H4 (cell line): Measurements from ENCODE around the gene KIF19. TPM values are rescaled to one million over a fixed set of nuclear protein-coding genes. Genes with fewer than 3 reads are reported as not detected.
"Not testable (repeated sequence)": the region's sequence is repeated elsewhere in the genome, so short reads cannot be mapped to it uniquely, and the experiment has no call there.

ENCODE experiments used
- DNase-seq: peaks from one replicate; pipeline ENCODE4 v3.0.0-alpha.2; 2015; ENCODE audit warnings: low spot score
- total RNA-seq: library from RNA; depleted of rRNA; stranded (reverse); fragments of >200 nt; shearing (Covaris generic); gene quantifications from 2 replicates; pipeline ENCODE4 v1.2.3, GENCODE V29; 2014; rRNA removed

KIF19 gene
- total RNA-seq, 1 experiment from 2014 or later: not detected

DNA sequence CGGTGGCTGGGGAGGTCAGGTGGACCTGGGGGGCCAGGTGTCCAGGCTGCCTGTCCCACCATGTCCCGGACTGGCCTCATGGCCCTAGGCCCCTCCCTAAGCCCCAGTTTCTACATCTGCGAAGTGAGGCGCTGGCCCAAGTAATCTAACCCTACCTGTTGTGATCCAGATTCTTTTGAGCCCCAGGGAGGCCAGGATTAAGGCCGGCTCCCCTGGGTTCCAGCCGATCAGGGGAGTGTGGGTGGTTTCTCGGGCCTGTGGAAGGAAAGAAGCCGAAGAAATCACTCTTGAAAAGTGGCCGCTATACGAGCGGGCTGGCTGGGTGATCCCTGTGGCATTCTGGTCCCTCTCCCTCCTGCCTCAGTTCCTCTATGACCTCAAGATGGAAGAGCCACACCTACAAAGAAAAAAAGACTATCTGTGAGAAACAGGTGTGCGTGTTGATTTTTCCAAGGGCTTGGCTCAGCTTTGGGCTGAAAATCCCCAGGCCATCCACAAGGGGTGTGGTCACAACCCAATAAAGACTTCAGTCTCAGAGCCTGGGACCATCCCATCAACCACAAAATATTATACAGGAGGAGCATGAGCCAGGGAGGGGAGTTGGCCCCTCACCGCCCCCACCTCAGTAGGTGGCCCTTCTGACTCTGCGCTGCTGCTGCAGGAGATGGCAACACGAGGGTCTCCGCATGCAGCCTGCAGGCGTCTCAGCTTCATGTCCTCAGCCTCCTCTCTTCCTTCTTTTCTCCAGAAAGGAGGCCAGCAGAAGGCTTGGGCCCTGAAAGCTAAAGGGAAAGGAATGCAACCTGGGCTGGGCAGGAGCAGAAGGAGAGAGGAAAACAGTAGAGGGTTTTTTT is 61.6 kb downstream of the KIF19 start:
- no peak for DNase-seq

DNA sequence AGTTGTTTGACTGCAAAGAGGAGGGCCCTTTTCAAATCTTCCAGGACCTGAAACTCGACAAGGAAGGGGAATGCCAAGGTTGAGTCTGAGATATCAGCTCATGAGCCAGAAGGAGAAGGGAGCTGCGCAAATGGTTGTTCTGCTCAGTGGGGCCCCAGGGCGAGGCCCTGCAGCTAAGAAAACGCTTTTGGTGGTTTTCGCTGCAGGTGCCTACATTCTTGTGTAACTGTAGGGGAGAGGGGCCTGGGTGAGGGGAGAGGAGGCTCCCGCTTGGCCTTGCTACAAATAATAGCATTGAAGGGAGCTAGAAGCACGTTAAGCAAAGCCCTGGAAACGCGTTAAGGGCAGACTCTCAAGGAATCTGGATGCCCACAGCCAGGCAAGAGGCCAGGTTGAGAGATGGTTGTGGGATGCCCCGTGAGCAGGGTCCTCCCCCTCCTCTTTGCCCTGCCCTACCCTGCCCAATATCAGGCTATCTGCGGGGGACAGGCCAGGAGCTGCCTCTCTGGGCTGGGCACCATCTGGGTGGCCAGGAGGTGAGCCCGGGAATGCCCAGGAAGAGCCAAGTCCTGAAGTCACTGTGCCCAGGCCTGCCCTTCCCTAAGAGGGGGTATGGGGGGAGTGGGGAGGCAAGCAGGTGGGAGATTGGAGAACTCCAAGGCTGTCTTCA is 63.2 kb downstream of the KIF19 start:
- DNase-seq: no peak

DNA sequence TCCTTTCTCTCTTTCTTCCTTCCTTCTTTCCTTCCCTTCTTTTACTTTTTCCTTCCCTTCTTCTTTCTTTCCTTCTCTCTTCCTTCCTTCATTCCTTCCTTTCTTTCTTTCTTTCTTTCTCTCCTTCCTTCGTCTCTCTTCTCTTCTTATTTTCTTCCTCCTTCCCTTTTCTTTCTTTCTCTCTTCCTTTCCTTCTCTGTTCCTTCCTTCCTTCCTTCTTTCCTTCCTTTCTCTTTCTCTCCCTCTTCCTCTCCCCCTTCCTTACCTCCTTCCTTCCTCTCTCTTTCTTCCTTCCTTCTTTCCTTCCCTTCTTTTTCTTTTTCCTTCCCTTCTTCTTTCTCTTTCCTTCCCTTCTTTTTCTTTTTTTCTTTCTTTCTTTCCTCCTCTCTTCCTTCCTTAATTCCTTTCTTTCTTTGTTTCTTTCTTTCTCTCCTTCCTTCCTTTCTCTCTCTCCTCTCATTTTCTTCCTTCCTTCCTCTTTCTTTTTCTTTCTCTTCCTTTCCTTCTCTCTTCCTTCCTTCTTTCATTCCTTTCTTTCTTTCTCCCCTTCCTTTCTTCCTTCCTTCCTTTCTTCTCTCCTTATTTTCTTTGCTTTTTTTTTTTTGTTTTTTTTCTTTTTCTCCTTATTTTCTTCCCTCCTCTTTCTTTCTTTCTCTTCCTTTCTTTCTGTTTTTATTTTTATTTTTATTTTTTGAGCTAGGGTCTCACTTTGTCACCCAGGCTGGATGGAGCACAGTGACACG is 64.1 kb downstream of the KIF19 start:
- DNase-seq: no peak

DNA sequence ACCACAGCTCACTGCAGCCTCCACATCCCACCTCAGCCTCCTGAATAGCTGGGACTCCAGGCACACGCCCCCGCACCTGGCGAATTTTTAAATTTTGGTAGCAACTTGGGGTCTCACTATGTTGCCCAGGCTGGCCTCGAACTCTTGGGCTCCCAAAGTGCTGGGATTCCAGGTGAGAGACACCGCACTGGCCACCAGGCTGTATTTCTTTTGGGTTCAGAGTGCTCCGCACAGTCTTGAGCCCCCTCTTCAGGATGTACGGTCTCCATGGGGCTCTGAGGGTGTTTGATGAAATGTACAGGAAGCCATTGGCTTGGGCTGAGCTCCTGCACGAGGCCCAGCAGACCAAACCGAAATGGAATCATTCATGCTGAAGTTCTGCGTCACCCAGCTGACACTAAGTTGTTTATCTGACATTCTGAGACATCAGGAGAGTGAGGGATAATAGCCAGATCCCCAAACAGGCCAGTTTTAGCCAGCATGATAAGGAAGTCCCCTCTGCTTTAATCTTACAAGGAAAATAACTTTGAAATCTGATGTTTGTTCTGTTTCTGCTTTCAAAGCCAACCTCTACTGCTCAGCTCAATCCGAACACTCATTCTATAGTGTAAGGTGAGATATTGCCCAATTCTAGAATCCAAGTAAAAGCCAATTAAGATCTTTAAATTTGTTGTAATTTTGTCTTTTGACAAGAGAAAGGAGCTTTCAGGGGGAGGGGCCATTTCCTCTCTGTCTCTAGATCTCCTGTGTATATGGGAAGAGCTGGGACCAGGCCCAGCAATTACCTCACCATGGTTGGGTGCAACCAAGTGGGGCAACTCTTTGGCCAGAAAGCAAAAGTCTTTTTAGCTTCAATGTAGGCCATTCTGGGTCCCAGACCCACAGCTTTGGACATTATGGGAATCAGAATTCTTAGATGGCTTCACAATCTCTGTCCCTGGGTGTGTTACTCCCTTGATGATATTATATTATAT is 64.9 kb downstream of the KIF19 start:
- DNase-seq: no peak

DNA sequence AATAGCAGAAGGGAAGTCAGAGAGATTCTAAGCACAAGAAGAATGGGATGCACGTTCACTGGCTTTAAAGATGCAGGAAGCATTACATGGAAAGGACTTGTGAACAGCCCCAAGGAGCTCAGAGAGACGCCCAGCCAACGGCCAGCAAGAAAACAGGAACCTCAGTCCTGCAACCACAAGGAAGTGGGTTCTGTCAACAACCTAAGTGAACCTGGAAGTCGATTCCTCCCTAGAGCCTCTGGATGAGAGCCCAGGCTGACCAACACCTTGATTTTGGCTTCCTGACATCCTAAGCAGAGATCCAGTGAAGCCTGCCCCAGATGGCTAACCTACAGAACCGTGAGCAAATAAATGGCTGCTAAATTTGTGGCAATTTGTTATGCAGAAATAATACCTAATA is 65.7 kb downstream of the KIF19 start:
- DNase-seq: no peak

DNA sequence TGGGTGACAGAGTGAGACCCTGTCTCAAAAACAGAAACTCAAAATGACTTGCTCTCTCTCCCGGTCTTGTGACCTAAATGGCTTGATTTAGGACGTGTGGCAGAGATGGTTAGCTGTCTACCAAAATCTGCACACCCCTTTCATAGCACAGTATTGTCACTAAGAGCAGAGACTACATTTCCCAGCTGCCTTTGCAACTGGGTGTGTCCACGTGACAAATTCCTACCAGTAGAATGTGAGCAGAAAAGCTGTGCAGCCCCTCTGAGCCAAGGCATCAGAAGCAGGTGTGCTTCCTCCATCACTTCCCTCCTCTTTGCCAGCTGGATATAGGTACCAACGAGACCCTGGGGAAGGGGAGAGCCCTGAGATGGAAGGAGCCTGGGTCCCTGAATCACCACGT is 66.8 kb downstream of the KIF19 start:
- no peak for DNase-seq

DNA sequence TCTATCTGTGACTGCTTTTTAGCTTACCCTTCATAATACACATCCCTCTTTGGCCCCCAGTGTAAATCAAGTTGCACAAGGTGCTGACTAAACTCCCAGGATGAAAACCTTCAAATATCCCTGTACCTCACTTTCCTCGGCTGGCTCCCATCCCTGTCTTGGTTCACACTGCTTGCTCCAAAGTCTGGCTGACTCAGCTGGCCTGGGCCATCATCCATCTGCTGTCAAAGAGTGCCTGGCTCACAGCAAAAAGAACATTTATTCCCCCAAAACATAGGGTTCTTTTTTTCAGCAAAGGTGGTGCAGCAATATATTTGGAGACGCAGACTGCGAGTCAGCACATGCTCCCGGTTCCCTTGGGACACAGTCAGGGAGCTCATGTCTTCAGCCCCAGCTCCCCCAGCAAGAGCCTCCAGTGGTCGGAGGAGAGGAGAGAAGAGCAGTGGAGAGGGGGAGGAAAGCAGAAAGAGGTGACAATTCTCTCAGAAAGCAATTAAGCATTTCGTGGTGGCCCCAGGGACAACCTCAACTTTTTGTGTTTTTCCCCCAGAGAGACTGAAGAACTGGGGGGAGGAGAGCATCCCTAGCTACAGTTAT is 67.4 kb downstream of the KIF19 start:
- no peak for DNase-seq

DNA sequence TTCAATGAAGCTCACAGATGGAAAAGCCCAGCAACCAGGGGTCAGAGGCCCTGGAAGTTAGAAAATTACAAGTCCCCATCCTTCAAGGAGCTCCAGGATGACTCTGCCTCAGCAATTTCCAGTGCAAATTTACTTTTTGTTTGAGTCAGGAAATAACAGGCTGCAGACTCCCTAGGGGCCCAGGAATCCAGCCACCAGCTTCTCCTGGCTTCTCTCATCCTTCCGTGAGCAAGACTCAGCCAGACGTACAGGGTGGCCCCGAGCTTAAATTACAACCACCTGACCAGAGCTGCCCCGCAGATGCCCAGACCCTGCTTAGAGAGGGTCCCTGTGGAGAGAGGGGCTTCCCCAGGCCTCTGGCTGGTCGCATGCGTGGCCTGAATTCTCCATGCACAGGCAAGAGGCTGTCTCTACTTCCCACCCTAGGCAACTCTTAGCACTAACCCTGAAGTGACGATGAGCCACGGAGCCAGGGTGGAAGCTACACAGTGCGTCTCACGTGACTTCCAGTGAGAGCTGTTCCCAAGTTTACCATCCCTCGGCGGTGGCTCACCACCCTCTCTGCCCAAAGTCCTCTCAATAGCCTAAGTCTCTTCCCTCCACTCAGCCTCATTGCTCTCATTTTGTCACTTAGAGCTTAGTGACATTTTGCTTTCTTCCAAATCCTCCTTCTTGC is 68.4 kb downstream of the KIF19 start:
- DNase-seq: no peak

DNA sequence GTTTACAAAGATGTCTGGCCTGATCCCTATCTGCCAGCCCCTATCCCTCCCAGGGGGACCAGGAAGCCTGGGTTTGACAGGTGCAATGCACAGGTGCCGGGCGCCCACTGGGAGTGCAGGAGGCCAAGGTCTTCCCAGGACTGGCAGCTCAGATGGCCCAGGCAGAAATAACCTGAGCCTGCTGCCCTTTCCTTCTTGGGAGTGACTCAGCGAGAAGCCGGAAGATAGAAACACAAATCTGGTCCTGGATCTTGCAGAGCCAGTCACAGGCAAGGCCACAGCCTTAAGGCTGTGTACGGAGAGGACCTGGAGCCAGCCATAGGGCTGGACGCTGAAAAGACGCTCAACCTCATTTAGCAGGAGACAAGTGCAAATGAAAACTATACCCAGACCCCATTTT is 69.0 kb downstream of the KIF19 start:
- DNase-seq: no peak

DNA sequence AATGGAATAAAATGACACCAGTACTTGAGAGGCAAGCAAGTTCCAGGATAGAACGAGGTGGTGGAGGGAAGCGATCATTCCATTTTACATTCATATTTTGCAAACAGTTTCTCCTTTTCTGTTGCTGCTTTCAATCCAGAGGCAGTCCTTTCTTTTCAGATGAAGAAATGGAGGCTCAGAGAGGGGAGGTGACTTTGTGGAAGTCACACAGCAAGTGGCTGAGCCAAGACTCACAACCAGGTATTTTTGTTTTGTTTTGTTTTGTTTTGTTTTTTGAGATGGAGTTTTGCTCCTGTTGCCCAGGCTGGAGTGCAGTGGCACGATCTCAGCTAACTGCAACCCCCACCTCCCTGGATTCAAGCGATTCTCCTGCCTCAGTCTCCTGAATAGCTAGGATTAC is 70.5 kb downstream of the KIF19 start:
- no peak for DNase-seq

DNA sequence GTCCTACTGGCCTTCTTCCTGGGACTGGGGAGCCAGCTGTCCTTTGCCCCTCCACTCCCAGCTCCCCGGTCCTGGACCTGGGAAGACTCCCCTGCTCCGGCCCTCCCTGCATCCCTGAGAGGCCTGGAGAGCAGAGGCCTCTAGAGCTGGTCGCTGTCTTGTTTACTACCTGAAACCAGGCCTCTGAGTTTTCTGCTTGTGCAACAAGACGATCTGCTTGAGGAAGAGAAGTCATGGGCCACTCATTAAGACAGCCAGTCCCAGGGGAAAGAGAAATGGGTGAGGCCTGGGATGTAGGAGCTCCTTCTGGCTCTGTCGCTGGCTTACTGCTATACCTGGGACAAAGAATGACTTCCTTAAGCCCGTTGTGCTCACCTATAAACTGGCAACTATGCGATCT is 76.0 kb downstream of the KIF19 start:
- DNase-seq: no peak

DNA sequence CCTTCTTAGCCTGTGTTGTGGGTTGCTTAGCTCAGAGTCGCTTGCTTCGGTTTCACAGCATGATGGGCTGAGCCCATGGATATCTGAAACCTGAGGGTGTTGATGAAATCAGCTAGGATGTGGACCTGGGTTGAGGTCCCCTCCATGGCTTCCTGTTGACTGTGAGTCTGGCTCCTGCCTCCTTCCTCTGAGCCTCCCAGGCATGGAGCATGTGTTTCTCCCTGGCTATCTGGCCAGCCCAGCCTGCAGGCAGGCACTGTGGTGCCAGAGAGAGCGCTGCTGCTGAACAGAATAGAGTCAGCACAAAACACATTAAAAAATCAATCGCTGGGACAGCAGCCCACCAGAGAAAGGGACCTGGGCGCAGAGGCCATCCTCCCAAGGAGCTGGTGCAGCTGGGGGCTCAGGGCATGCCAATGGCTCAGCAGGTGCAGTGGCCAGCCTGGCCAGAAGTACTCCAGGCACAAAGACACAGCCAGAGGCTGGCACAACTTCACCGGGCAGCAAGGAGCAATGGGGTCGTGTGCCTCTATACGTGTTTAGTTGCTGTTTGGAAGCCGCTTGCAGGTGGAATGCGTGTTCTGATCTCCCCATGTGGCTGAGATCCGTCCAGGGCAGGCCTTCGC is 77.6 kb downstream of the KIF19 start:
- no peak for DNase-seq

DNA sequence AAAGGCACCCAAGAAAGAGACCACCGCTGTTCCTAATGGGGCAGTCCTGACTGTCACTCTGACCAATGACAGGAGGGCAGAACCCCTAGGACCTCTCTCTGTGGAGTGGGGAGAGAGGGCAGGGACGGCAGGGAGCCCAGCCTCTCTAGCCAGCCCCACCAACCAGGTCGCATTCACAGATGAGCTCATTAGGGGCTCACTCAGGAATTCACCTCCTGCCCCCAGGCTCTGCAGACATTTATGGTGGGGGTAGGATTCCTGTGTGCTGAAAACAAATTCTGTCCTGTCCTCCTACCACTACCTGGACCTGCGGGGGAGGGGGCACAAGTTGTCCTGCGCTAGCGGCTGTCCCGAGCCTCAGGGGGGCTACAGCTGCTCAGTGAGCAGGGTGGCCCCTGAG is 78.2 kb downstream of the KIF19 start:
- DNase-seq: no peak

DNA sequence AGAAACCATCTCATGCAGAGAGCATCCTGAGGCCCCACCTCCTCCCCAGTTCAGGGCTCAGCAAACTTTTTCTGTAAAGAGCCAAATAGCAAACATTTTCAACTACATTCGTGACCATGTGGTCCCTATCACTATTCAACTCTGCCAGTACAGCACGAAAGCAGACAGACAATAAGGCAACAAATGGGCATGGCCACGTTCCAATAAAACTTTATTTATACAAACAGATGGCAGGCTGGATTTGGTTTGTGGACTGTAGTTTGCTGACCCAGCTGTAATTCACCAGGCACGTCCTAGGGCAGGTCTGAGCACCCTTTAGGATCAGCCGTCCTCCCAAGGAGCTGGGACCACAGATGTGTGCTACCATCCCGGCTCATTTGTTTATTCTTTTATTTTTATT is 78.8 kb downstream of the KIF19 start:
- no peak for DNase-seq

DNA sequence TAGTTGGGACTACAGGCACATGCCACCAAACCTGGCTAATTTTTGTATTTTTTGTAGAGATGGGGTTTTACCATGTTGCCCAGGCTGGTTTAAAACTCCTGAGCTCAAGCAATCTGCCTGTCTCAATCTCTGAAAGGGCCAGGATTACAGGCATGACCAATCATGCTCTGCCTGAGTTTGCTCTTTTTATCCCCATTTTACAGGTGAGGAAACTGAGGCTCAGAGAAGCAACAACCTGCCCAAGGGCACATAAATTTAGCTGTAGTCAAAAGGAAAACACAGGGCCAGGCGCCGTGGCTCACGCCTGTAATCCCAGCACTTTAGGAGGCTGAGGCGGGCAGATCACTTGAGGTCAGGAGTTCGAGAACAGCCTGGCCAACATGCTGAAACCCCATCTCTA is 79.3 kb downstream of the KIF19 start:
- DNase-seq: not testable (repeated sequence)

Other genes with a start within 250 kb of the KIF19 start
- 583 and 762 TPM in 2 replicates for gene RPL38, start 122.5 kb upstream of the KIF19 start, total RNA-seq
- gene TTYH2, start 112.7 kb upstream of the KIF19 start, total RNA-seq: 3.0 and 9.3 TPM in 2 replicates
- gene DNAI2, start 52.0 kb upstream of the KIF19 start, total RNA-seq: not detected in 2 replicates
- not detected in 2 replicates for gene BTBD17, start 35.6 kb downstream of the KIF19 start, total RNA-seq
- not detected in 2 replicates for gene GPR142, start 41.3 kb downstream of the KIF19 start, total RNA-seq
- gene GPRC5C, start 105.9 kb downstream of the KIF19 start, total RNA-seq: 63.4 and 78.9 TPM in 2 replicates
- gene CD300A, start 140.4 kb downstream of the KIF19 start, total RNA-seq: not detected in 2 replicates
- not detected in 2 replicates for gene CD300LB, start 205.2 kb downstream of the KIF19 start, total RNA-seq
- gene CD300C, start 219.9 kb downstream of the KIF19 start, total RNA-seq: 0.37 and 0.45 TPM in 2 replicates
- gene CD300H, start 241.3 kb downstream of the KIF19 start, total RNA-seq: 0.78 TPM in 1 of 2 replicates, not detected in the other